Loucy (cell line): ENCODE results near the gene DHRSX.

Source experiments
- H2AFZ ChIP-seq: fragments of 200-600 bp; sonication (generic); 2 replicates; pipeline ENCODE4 v1.6.0; 2016; ENCODE audit warnings: antibody characterized with exemption, mild to moderate bottlenecking, low read length, moderate library complexity
- H3F3A ChIP-seq: fragments of 200-600 bp; 2 replicates; pipeline ENCODE4 v1.6.0; 2016; ENCODE audit warnings: antibody characterized with exemption, low read depth, mild to moderate bottlenecking
- H3K27me3 ChIP-seq: fragments of 200-600 bp; sonication (generic); 2 replicates; pipeline ENCODE4 v1.6.1; 2014; ENCODE audit warnings: low read length, mild to moderate bottlenecking; ENCODE audit not compliant: insufficient read depth, poor library complexity, severe bottlenecking
- H3K36me3 ChIP-seq: fragments of 200-600 bp; sonication (generic); 2 replicates; pipeline ENCODE4 v1.6.1; 2016; ENCODE audit warnings: low read length; ENCODE audit not compliant: insufficient read depth
- H3K4me1 ChIP-seq: fragments of 200-600 bp; sonication (generic); 2 replicates; pipeline ENCODE4 v1.5.1; 2014; ENCODE audit warnings: low read length, mild to moderate bottlenecking; ENCODE audit not compliant: insufficient read depth, poor library complexity, severe bottlenecking
- H3K4me2 ChIP-seq: fragments of 200-600 bp; sonication (generic); 2 replicates; pipeline ENCODE4 v1.6.0; 2014; ENCODE audit warnings: antibody characterized with exemption, low read length, low read depth, mild to moderate bottlenecking; ENCODE audit not compliant: poor library complexity, severe bottlenecking
- H3K4me3 ChIP-seq: fragments of 200-600 bp; sonication (generic); 2 replicates; pipeline ENCODE4 v1.5.1; 2014; ENCODE audit warnings: low read length, mild to moderate bottlenecking, mixed read lengths; ENCODE audit not compliant: poor library complexity, severe bottlenecking
- H3K79me2 ChIP-seq: fragments of 200-600 bp; sonication (generic); 2 replicates; pipeline ENCODE4 v1.6.1; 2014; ENCODE audit warnings: low read length; ENCODE audit not compliant: insufficient read depth
- H3K9ac ChIP-seq: fragments of 200-600 bp; sonication (generic); 2 replicates; pipeline ENCODE4 v1.6.0; 2014; ENCODE audit warnings: mild to moderate bottlenecking, low read depth, low read length, moderate library complexity; ENCODE audit not compliant: poor library complexity, severe bottlenecking
- H3K9me2 ChIP-seq: fragments of 200-600 bp; sonication (generic); replicated peaks from 2 replicates; pipeline ENCODE4 v1.6.1; 2016; ENCODE audit warnings: low read depth, low read length, mixed read lengths
- H3K9me3 ChIP-seq: fragments of 200-600 bp; sonication (generic); 2 replicates; pipeline ENCODE4 v1.6.1; 2014; ENCODE audit warnings: mild to moderate bottlenecking, antibody characterized with exemption, low read length, low read depth; ENCODE audit not compliant: insufficient read depth
- H4K20me1 ChIP-seq: fragments of 200-600 bp; sonication (generic); 2 replicates; pipeline ENCODE4 v1.6.0; 2014; ENCODE audit warnings: antibody characterized with exemption, low read length, mild to moderate bottlenecking; ENCODE audit not compliant: insufficient read depth, poor library complexity, severe bottlenecking
- CTCF ChIP-seq: fragments of 200-600 bp; sonication (generic); conservative IDR thresholded peaks from 2 replicates; pipeline ENCODE4 v1.5.1; 2014; ENCODE audit warnings: mild to moderate bottlenecking, antibody characterized with exemption, low read length
- EZH2phosphoT487 ChIP-seq: fragments of 200-600 bp; IDR thresholded peaks from 2 replicates; pipeline ENCODE4 v1.6.1; 2018; ENCODE audit warnings: antibody characterized with exemption, mild to moderate bottlenecking, moderate library complexity, borderline replicate concordance

DHRSX gene

GRCh38 chrX:2373615-2374014, 127.2 kb downstream of the DHRSX start:
- no peak overlapping the region for H3K9ac ChIP-seq
- no peaks in the 10 kb centered on the region for H3K4me1 ChIP-seq
- H3K9me3 ChIP-seq, result no peaks in the 10 kb centered on the region
- no peaks in the 10 kb centered on the region for H3K27me3 ChIP-seq
- H3K4me2 ChIP-seq, result no peak overlapping the region
- no peaks in the 10 kb centered on the region for H3K79me2 ChIP-seq
- H3K4me3 ChIP-seq, result no peak overlapping the region
- H3K9me2 ChIP-seq, result no peaks in the 10 kb centered on the region
- H2AFZ ChIP-seq, result no peak overlapping the region
- no peaks in the 10 kb centered on the region for H3K36me3 ChIP-seq
- TF ChIP-seq CTCF (no peak), EZH2phosphoT487 (no peak)
- no peaks in the 10 kb centered on the region for H4K20me1 ChIP-seq
- no peaks in the 10 kb centered on the region for H3F3A ChIP-seq

- no peaks in the 10 kb centered on the region for H3K79me2 ChIP-seq
- no peak for TF ChIP-seq CTCF
- TF ChIP-seq EZH2phosphoT487, result no peak
- H3K4me3 ChIP-seq, result no peak overlapping the region
- no peaks in the 10 kb centered on the region for H3F3A ChIP-seq
- no peak overlapping the region for H3K4me2 ChIP-seq
- no peaks in the 10 kb centered on the region for H3K9me2 ChIP-seq
- H4K20me1 ChIP-seq, result no peaks in the 10 kb centered on the region
- no peak overlapping the region for H2AFZ ChIP-seq
- no peaks in the 10 kb centered on the region for H3K27me3 ChIP-seq
- H3K4me1 ChIP-seq, result no peaks in the 10 kb centered on the region
- no peaks in the 10 kb centered on the region for H3K9me3 ChIP-seq
- no peaks in the 10 kb centered on the region for H3K36me3 ChIP-seq
- no peak overlapping the region for H3K9ac ChIP-seq
Measured at GRCh38 chrX:2371026-2371711, 129.6 kb downstream of the DHRSX start.

GRCh38 chrX:2370456-2370855, 130.3 kb downstream of the DHRSX start:
- H3K36me3 ChIP-seq, result no peaks in the 10 kb centered on the region
- no peaks in the 10 kb centered on the region for H3K4me1 ChIP-seq
- no peaks in the 10 kb centered on the region for H3K27me3 ChIP-seq
- no peaks in the 10 kb centered on the region for H3K79me2 ChIP-seq
- no peak overlapping the region for H3K4me3 ChIP-seq
- no peak overlapping the region for H2AFZ ChIP-seq
- no peaks in the 10 kb centered on the region for H3F3A ChIP-seq
- H3K9ac ChIP-seq, result no peak overlapping the region
- H3K4me2 ChIP-seq, result no peak overlapping the region
- H4K20me1 ChIP-seq, result no peaks in the 10 kb centered on the region
- H3K9me2 ChIP-seq, result no peaks in the 10 kb centered on the region
- no peak for TF ChIP-seq EZH2phosphoT487
- no peak for TF ChIP-seq CTCF
- no peaks in the 10 kb centered on the region for H3K9me3 ChIP-seq
